ENCODE data around the gene ATP6V0D1.
A peak's percentile ranks its signal among the peaks of the same experiment; 100 is the strongest.

Gene ATP6V0D1

GRCh38 chr16:67480833-67481560 is at the start of gene ATP6V0D1:
Gene ATP6V0D1, minus strand, starts transcription at chr16:67481157. Its CDS starts 71 bp downstream, at chr16:67481086.
- Histone ChIP-seq H3K27ac (ENCODE audit: low read depth, low read length) (peak within 1 kb of the TSS; percentile 90), H3K9me3 (ENCODE audit: control insufficient read depth, insufficient read depth, low read length) (no peaks in the 10 kb centered on the region), H3K4me1 (ENCODE audit: control insufficient read depth, insufficient read depth, low read length) (peaks cover 9% of the 10 kb centered on the region), H3K9ac (ENCODE audit: low read depth, low read length) (peak within 1 kb of the TSS; percentile 79), H3K4me3 (ENCODE audit: low read depth, low read length) (peak within 1 kb of the TSS; percentile 91), H3K36me3 (ENCODE audit: control insufficient read depth, insufficient read depth, low read length) (no peaks in the 10 kb centered on the region), H3K27me3 (ENCODE audit: control insufficient read depth, insufficient read depth, low read length) (no peaks in the 10 kb centered on the region)

DNA sequence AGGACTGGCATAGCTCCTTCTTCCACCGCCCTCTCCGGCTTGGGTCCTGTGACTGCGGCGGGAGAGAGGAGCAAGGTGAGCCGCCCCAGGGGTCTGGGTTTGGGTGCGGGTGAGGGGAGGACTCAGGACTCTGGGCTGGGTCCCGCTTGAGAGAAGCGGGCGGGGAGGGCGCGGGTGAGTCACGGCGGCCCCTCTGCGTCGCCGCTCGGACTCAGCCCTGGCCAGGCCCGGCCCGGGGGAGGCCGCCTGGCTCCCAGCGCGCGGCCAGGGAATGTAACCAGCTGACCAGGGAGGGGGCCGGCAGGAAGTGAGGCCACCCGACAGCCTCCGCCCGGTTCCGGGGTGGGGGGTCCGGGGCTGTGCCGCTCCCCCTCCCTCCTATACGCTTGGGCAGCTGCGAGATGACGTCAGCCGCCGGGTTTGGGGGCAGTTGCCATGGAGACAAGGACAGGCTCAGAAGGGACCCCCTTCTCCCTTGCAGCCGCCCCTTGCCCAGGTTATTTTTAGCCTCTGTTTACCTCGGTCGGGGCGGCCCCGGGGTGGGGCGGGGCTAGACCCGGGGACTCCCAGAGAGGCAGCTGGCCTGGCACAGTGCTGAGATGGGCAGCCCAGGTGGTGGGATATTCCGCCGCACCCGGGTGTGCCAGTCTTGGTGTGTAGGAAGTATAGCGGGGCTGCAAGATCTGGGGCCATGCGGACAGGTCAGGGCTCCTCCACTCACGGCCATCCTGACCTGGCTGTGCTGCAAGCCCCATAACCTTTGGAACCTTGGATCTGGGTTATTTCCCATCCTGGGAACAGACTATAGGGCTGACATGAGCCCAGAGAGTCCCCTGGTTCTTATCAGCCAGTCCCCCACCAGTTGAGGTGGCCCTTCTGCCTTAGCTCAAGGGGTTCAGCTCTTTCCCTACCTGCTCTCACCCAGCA is 49.3 kb upstream of the ATP6V0D1 start:
- Histone ChIP-seq H3K9me3 (ENCODE audit: control insufficient read depth, insufficient read depth, low read length) (no peaks in the 10 kb centered on the region), H3K27me3 (ENCODE audit: control insufficient read depth, insufficient read depth, low read length) (peaks cover 96% of the 10 kb centered on the region), H3K27ac (ENCODE audit: low read depth, low read length) (no peak overlapping the region), H3K4me3 (ENCODE audit: low read depth, low read length) (peak overlapping the region; percentile 54), H3K9ac (ENCODE audit: low read depth, low read length) (no peak overlapping the region), H3K4me1 (ENCODE audit: control insufficient read depth, insufficient read depth, low read length) (peaks cover 6% of the 10 kb centered on the region), H3K36me3 (ENCODE audit: control insufficient read depth, insufficient read depth, low read length) (no peaks in the 10 kb centered on the region)

DNA sequence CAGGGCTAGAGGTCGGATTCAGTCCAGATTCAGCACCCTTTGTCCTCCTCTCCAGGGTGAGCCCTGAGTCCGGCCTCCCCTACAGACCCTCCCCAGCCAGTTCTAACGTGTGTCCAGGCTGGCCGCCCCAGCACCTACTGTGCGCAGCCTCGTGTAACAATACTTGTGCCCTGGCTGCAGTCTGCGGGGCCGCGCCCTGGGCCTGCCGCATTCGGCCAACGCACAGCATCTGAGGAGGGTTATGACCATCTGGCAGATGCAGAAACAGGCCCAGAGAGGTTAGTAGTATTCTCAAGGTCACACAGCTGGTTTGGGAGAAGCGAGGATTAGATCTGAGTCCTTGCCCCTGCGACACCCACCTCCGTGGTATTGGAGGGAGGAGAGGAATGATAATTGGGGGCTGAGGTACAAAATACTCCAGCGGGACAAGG is 48.6 kb upstream of the ATP6V0D1 start:
- H3K9me3 ChIP-seq (ENCODE audit: control insufficient read depth, insufficient read depth, low read length) = no peaks in the 10 kb centered on the region
- peaks cover 6% of the 10 kb centered on the region for H3K4me1 ChIP-seq (ENCODE audit: control insufficient read depth, insufficient read depth, low read length)
- H3K9ac ChIP-seq (ENCODE audit: low read depth, low read length) = peak overlapping the region; percentile 57
- peaks cover 96% of the 10 kb centered on the region for H3K27me3 ChIP-seq (ENCODE audit: control insufficient read depth, insufficient read depth, low read length)
- H3K27ac ChIP-seq (ENCODE audit: low read depth, low read length) = no peak overlapping the region
- peak overlapping the region; percentile 54 for H3K4me3 ChIP-seq (ENCODE audit: low read depth, low read length)
- H3K36me3 ChIP-seq (ENCODE audit: control insufficient read depth, insufficient read depth, low read length) = no peaks in the 10 kb centered on the region

DNA sequence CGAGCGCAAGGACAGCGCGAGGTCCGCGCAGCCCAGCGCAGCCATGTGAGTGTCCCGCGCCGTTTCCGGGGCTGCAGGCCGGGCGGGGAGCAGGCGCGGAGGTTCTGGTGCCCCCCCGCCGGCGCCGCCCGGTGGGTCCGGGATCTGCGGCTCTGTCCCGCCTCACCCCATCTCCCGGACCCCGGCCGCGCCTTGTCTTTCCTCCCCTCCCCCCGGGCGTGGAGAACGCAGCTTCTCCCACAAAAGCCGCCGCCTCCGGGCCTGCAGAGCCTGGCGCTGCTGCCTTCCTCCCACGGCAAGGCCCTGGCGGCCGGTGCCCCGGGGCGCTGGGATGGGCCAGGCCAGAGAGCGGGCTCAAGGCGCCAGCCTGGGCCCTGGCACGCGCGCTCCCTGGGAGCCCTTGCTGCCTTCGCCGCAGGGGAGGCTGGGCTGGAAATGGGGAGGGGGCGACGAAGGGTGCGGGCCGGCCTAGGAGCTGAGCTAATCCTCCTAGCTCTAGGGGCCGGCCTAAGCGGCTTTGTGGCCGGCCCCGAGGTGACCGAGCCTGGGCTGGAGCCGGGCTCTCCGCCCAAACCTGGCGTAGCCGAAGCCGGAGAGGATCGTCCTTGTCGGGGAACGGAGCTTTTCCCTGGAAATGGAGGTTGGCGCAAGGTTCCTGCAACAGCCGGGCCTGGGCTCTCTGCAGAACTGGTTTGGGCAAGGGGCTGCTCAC is 48.1 kb upstream of the ATP6V0D1 start:
- Histone ChIP-seq H3K27me3 (ENCODE audit: control insufficient read depth, insufficient read depth, low read length) (peaks cover 96% of the 10 kb centered on the region), H3K27ac (ENCODE audit: low read depth, low read length) (no peak overlapping the region), H3K9me3 (ENCODE audit: control insufficient read depth, insufficient read depth, low read length) (no peaks in the 10 kb centered on the region), H3K4me1 (ENCODE audit: control insufficient read depth, insufficient read depth, low read length) (peaks cover 6% of the 10 kb centered on the region), H3K36me3 (ENCODE audit: control insufficient read depth, insufficient read depth, low read length) (no peaks in the 10 kb centered on the region), H3K9ac (ENCODE audit: low read depth, low read length) (peak overlapping the region; percentile 57), H3K4me3 (ENCODE audit: low read depth, low read length) (peak overlapping the region; percentile 54)

DNA sequence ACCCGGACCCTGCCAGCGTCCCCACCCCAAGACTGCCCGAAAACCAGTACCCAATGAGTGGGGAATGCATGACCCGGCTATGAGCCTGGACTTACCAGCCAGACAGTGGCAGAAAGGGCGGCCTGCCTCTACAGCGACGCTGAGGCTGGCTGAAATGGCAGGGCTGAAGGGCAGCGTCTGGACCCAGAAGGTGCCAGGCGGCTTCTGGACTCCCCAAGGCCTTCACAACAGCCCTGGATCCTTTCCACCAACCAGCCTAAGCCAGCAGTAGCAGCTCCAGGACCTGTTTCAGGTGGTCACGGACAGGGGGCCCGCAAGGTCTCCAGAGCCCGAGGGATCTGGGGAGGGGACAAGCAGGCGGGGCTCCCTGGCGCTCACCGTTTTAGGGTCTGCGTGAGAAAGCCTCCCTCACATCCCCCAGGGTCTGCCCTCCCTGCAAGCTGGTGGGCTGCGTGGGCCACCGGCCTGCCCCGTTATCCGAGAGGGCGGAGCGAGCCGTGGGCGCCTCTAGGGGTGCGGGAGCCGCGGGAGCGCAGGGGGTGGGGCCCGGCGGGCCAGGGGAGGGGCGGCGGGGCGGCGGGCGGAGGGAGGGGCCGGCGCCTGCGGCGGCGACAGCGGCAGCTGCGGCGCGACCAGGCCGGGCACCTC is 47.4 kb upstream of the ATP6V0D1 start, which contains the start of gene RIPOR1:
Gene RIPOR1 (plus strand): TSS at position 608 of the 648 bp plus-strand sequence. CDS start 9,618 bp downstream, outside the sequence.
- H3K9ac ChIP-seq (ENCODE audit: low read depth, low read length) = peak within 1 kb of the TSS; percentile 57
- peak within 1 kb of the TSS; percentile 54 for H3K4me3 ChIP-seq (ENCODE audit: low read depth, low read length)
- peaks cover 6% of the 10 kb centered on the region for H3K4me1 ChIP-seq (ENCODE audit: control insufficient read depth, insufficient read depth, low read length)
- H3K27ac ChIP-seq (ENCODE audit: low read depth, low read length) = no peak within 1 kb of the TSS
- no peaks in the 10 kb centered on the region for H3K36me3 ChIP-seq (ENCODE audit: control insufficient read depth, insufficient read depth, low read length)
- H3K9me3 ChIP-seq (ENCODE audit: control insufficient read depth, insufficient read depth, low read length) = no peaks in the 10 kb centered on the region
- peaks cover 97% of the 10 kb centered on the region for H3K27me3 ChIP-seq (ENCODE audit: control insufficient read depth, insufficient read depth, low read length)

DNA sequence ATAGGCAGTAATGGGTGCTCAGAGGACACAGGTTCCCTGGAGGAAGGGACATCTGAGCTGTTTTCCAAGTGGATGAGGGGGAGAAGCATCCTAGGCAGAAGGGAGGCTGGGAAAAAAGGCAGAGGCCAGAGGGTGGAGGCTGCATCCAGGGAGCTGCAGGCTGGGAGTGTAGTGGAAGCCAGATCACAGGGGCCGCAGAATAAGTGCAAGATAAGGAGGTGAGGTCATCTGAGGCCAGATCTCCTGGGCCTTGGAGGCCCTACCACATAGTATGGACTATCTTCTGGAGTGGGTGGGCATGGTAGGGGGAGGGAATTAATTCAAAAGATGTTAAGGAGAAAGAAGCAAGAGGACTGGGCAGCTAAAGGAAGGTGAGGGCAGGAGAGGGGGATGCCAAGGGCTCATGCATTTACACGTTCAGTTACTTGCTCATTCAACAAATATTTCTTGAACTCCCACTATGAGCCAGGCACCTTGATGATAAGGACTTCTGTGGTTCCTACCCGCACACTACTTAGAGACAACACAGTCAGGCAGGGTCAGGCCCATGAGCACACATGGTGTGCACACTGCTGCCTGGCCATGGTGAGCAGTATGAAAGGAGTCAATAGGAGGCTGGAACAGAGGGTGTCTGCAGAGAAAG is 45.3 kb upstream of the ATP6V0D1 start:
- H3K36me3 ChIP-seq (ENCODE audit: control insufficient read depth, insufficient read depth, low read length) = no peaks in the 10 kb centered on the region
- H3K27ac ChIP-seq (ENCODE audit: low read depth, low read length) = no peak overlapping the region
- H3K4me3 ChIP-seq (ENCODE audit: low read depth, low read length) = no peak overlapping the region
- peaks cover 82% of the 10 kb centered on the region for H3K27me3 ChIP-seq (ENCODE audit: control insufficient read depth, insufficient read depth, low read length)
- H3K4me1 ChIP-seq (ENCODE audit: control insufficient read depth, insufficient read depth, low read length) = peaks cover 6% of the 10 kb centered on the region
- H3K9ac ChIP-seq (ENCODE audit: low read depth, low read length) = no peak overlapping the region
- no peaks in the 10 kb centered on the region for H3K9me3 ChIP-seq (ENCODE audit: control insufficient read depth, insufficient read depth, low read length)

DNA sequence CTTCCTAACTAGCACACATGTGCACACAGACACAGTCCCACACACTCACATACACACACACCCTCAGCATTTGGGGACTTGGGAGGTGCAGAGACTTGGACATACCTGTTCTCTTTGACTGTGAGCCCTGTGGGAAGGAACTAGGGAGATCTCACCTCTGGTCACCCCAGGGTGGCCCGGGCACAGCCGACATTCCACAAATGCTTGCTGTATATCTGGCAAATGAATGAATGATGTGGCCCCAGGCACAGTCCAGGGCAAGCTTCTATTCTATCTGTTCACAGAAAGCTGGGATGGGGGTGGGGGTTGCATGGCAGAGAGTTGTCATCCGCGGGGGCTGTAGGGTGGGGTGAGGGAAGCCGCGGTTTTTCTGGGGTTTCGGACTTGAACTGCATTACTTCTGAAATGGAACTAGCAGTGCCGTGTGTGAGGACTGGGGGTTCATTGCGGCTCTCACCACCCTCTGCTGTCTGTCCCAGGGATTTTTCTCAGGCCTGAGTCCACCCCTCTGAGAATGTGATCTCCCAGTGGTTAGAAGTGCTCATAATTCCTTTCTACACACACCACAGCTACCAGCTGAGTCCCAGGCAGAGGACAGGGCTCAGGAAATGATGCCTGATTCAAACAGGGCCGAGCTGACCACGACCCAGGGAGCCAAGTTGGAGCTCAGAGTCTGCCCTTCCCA is 44.4 kb upstream of the ATP6V0D1 start:
- Histone ChIP-seq H3K27me3 (ENCODE audit: control insufficient read depth, insufficient read depth, low read length) (peaks cover 73% of the 10 kb centered on the region), H3K4me3 (ENCODE audit: low read depth, low read length) (no peak overlapping the region), H3K9ac (ENCODE audit: low read depth, low read length) (no peak overlapping the region), H3K9me3 (ENCODE audit: control insufficient read depth, insufficient read depth, low read length) (no peaks in the 10 kb centered on the region), H3K4me1 (ENCODE audit: control insufficient read depth, insufficient read depth, low read length) (peaks cover 6% of the 10 kb centered on the region), H3K36me3 (ENCODE audit: control insufficient read depth, insufficient read depth, low read length) (no peaks in the 10 kb centered on the region), H3K27ac (ENCODE audit: low read depth, low read length) (no peak overlapping the region)

DNA sequence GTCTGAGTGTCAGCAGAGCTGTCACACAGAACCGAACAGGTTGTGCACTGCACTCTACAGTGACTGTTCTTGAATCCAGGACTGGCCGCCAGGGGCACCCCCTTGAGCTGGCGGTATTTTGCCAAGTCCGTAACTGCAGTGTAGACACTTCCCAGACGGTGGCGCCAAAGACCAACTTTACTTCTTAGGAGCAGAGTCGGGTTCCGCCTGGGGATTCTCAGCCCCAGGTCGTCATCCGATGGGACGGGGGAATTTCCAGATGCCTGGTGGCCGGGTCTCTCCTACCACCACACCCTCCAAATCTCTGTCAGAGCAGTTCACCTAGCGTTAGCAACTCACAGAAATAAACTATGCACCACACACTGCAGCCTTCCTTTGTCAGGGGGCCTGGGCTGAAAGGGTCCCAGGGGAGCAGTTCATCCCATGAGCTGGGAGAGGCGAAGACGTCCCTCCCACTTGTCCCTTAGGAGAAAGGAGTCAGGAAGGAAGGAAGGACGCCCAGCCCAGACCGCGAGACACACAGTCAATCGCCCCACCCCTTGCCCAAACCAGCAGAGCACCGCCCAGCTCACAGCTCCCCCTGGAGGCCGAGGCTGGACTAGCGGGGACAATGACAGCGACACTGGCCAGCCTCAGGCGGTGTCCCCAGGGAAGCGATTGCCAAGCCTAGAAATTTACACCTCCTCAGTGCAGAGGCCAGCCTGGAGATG is 40.3 kb upstream of the ATP6V0D1 start:
- peak overlapping the region; percentile 13; the same call in 1 of the 2 replicates for H3K9ac ChIP-seq (ENCODE audit: low read depth, low read length)
- H3K9me3 ChIP-seq (ENCODE audit: control insufficient read depth, insufficient read depth, low read length) = no peaks in the 10 kb centered on the region
- H3K4me1 ChIP-seq (ENCODE audit: control insufficient read depth, insufficient read depth, low read length) = no peaks in the 10 kb centered on the region
- H3K36me3 ChIP-seq (ENCODE audit: control insufficient read depth, insufficient read depth, low read length) = no peaks in the 10 kb centered on the region
- peak overlapping the region; percentile 65 for H3K4me3 ChIP-seq (ENCODE audit: low read depth, low read length)
- peaks cover 44% of the 10 kb centered on the region for H3K27me3 ChIP-seq (ENCODE audit: control insufficient read depth, insufficient read depth, low read length)
- H3K27ac ChIP-seq (ENCODE audit: low read depth, low read length) = peak overlapping the region; percentile 89

GRCh38 chr16:67519242-67519641 is 38.3 kb upstream of the ATP6V0D1 start:
- Histone ChIP-seq H3K9ac (ENCODE audit: low read depth, low read length) (no peak overlapping the region), H3K27me3 (ENCODE audit: control insufficient read depth, insufficient read depth, low read length) (peaks cover 24% of the 10 kb centered on the region), H3K4me1 (ENCODE audit: control insufficient read depth, insufficient read depth, low read length) (no peaks in the 10 kb centered on the region), H3K9me3 (ENCODE audit: control insufficient read depth, insufficient read depth, low read length) (no peaks in the 10 kb centered on the region), H3K36me3 (ENCODE audit: control insufficient read depth, insufficient read depth, low read length) (no peaks in the 10 kb centered on the region), H3K4me3 (ENCODE audit: low read depth, low read length) (no peak overlapping the region), H3K27ac (ENCODE audit: low read depth, low read length) (no peak overlapping the region)
